GM12864 (cell line): ENCODE measurements around the gene STARD13.

Experiments
- DNase-seq: peaks from one replicate; pipeline ENCODE4 v3.0.0-alpha.2; 2011; ENCODE audit warnings: low read depth
- H3K4me3 ChIP-seq: 2 replicates; pipeline ENCODE4 v1.5.1; 2011; ENCODE audit warnings: mild to moderate bottlenecking, low read depth, low read length, control low read depth
- TF ChIP-seq, protein P1 (sequence below): IDR thresholded peaks from 2 replicates; pipeline ENCODE4 v1.5.1; 2011; ENCODE audit warnings: low read depth, mild to moderate bottlenecking, moderate library complexity, low read length, control low read depth, inconsistent platforms; ENCODE audit errors: missing control alignments

STARD13 gene

DNA sequence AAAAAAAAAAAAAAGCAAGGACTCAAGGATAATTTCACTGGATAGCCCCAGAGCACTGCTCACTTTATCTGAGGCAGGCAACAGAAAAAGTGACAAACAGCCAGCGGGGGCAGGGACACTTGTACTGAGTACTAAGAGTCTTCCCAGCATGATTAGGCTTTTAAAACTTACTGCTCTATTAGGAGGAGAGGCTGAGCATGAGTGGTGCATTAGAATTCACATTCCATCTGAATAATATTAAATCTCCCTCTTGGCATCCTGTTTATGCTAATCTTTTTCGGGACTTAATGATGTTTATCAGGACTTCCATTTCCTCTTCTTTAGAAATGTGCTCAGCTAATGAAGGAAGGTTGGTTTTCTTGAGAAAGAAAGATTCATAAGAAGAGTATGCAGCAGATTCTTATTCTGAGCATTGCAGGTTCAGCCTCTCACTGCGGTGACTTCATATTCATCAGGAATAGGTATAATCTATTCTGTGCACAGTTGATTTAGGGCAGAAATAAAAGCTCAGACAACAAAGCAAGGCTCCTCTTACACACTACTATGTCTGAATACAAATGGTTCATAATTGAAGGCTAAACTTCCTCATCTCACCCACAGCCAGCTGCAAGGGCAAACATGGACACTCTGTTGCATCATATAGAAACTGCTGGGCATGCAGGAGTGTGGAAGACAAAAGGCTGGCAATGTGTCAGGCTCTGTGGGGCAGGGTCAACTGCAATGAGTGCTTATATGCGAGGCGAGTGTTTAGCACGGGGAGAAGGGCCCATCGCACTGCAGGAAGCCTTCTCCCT is 162.3 kb downstream of the STARD13 start:
- no peak for DNase-seq
- TF ChIP-seq, protein P1, sequence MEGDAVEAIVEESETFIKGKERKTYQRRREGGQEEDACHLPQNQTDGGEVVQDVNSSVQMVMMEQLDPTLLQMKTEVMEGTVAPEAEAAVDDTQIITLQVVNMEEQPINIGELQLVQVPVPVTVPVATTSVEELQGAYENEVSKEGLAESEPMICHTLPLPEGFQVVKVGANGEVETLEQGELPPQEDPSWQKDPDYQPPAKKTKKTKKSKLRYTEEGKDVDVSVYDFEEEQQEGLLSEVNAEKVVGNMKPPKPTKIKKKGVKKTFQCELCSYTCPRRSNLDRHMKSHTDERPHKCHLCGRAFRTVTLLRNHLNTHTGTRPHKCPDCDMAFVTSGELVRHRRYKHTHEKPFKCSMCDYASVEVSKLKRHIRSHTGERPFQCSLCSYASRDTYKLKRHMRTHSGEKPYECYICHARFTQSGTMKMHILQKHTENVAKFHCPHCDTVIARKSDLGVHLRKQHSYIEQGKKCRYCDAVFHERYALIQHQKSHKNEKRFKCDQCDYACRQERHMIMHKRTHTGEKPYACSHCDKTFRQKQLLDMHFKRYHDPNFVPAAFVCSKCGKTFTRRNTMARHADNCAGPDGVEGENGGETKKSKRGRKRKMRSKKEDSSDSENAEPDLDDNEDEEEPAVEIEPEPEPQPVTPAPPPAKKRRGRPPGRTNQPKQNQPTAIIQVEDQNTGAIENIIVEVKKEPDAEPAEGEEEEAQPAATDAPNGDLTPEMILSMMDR, result no peak
- H3K4me3 ChIP-seq, result no peak overlapping the region

DNA sequence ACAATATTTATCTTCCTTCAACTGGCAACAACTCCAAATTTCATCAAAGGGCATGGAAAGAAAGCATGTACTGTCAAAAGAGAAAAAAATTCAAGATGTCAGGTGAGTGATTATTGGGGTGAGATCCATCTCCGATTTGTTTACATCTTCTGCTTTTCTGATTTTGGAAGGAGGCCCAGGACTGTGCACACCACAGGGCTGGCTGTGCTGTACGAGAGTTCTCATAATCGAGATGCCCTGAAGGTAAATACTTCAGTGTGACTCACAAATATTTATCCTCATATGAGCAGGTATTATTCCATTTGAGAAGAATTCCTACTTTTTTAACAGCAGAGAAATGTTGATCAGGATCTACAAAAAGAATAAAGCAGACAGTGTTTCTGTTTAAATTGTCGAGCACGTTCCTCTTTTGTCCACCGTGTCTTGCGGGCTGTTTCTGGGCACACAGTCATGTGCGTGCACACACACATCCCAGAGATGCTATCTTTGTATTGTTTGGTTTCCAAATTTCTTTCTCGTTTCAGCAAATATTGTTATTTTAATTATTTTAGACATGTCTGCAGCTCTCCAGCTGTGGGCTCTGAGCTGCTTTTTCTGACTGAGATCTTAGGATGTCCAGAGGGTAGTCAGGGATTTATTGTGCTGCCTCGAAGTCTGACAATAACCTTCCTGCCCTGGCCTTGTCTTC is 165.6 kb downstream of the STARD13 start:
- H3K4me3 ChIP-seq, result no peak overlapping the region
- DNase-seq, result no peak
- TF ChIP-seq, protein P1, result no peak

DNA sequence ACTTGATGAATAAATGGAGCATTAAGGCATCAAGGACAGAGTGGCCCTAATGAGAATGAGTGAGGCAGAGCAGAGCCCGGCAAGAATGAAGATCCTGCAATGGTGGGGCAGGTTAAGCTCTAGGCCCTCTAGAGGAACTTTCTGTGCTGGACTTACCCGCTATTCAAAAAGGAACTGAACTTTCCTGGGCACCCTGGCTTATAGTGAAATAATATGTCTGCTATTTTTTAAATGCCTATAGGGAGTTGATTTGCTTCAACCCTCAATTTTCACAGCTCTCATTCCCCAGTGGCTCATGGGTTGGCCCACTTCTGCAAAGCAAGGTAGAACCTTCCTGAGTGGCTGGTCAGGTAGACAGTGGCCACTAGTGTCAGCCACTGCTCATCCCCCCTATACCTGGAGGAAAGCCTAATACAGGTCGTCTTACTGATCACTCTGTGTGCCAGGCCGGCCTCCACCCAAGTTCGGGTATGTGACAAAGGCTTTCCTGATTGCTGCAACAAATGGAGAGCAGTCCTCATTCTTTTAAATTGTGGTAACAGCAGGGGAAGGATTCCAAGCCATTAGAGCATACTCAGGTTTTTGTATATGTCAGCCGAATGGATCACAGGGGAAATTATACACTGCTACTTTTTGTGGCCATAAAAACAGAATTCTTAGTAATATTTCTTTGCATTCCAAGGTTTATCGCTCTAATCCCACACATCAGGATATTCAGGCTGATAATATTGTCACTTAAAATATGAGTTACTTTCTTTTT is 166.4 kb downstream of the STARD13 start:
- no peak for DNase-seq
- TF ChIP-seq, protein P1, result peak; percentile 16
- H3K4me3 ChIP-seq, result no peak overlapping the region

DNA sequence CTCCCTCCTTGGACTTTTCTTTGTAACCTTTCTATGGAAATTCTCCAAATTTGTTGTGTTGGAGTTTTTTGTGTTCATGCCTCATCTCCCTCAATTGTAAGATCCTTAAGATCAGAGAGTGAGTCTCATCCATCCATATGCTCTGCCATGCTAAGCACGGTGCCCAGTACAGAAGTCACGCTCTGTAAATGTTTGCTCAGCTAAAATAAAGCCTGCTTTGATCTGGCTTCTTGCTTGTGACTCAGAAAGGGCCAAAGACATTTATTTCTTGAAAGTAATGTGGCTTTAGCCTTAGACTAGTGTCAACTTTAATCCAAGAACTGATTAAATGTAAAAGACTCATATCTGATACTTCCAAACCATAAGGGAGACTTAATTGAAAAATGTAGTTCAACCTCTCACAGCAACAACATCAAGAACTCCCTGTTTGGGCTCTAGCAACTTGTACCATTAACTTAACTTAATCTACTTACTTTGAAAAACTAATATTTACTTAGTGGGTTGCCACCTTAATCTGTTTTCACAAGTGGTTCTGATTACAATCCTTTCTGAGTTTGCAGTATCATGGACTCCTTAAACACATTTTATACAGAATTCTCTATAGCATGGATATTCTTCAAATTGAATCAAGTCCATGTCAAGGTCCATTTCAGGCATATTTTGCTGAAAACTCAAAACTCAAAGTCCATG is 169.1 kb downstream of the STARD13 start:
- TF ChIP-seq, protein P1, result no peak
- H3K4me3 ChIP-seq, result no peak overlapping the region
- no peak for DNase-seq

DNA sequence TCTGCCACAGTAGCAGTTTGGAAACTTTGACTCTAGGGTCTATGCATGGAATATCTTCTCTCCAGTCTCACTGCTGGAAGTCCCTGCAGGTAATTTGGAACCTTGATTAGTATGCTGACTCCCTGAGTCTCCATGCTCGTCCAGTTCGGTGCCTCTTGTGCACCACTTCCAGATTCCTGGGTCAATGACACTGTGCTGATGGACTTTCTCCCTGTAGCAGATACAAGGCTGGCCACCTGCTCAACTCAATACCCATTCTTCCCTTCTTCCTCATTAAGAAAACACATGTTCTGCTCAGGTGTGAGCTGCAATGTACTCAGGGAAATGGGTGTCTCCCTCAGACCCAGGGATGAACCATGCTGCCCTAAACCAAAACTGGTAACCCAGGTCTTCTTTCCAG is 170.3 kb downstream of the STARD13 start:
- H3K4me3 ChIP-seq, result no peak overlapping the region
- TF ChIP-seq, protein P1, result no peak
- no peak for DNase-seq

DNA sequence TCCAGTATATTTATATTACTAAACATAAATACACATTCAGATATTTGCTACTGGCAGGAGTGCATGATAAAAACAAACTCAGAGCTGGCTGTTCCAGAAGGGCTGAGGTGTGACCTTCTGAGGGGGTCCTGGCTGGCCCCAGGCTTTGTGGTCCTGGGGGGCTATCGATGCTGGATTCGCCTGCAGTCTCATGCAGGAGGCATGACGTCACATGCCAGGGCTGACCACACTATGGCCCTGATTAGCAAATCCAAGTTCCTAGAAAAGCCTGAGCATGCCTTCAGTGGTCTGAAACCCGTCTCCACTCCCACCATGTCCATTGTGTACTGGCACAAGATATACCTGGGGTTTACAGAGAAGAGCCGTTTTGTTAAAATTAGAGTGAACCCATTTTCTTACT is 171.4 kb downstream of the STARD13 start:
- no peak overlapping the region for H3K4me3 ChIP-seq
- TF ChIP-seq, protein P1, result no peak
- DNase-seq, result no peak
